HG03135 (cell line): ENCODE results near the gene RFTN2.
"Not testable (repeated sequence)": the region's sequence is repeated elsewhere in the genome, so short reads cannot be mapped to it uniquely, and the experiment has no call there.

Source experiments
- ATAC-seq: cut with Tn5 transposase; IDR thresholded peaks from one replicate; pipeline ENCODE4 v1.9.1; 2021; ENCODE audit warnings: mild to moderate bottlenecking, moderate library complexity; ENCODE audit not compliant: unreplicated experiment

The RFTN2 gene

DNA sequence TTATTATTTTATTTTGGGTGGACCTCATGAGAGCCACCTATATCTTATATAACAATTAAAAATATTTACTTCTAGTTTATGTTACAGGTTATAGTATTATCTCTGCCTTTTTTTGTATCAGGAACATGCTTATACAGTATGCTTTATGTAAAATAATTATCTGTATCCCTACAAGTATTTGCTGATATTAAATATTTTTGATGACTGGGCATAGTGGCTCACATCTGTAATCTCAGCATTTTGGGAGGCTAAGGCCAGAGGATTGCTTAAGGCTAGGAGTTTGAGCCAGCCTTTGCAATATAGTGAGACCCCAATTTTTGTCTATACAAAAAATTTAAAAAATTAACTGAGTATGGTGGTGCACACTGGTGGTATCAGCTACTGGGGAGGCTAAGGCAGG, 119.9 kb downstream of the RFTN2 start:
- ATAC-seq: no peak

DNA sequence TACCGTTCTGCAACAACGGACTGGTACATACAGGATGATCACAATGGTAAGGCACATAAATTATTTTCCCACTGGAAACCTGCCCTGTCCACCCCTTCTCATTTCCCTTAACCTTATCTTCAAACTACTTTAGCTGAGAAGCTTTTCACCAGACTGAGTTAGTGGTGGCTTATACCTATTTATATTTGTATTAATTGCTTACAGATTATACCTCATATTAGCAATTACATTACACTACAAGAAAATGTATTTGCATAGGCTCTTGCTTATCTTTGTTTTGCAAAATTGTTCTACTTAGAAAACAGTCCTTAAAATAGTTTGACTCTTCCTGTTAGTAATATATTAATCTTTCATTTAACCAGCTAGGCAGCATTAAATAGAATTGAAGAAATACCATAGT, 124.1 kb downstream of the RFTN2 start:
- ATAC-seq: not testable (repeated sequence)

GRCh38 chr2:197548582-197548981, 126.8 kb downstream of the RFTN2 start:
- ATAC-seq: no peak

- no peak for ATAC-seq
Observed at GRCh38 chr2:197547163-197547900, 128.1 kb downstream of the RFTN2 start.

GRCh38 chr2:197543206-197543605, 132.2 kb downstream of the RFTN2 start:
- ATAC-seq: no peak

DNA sequence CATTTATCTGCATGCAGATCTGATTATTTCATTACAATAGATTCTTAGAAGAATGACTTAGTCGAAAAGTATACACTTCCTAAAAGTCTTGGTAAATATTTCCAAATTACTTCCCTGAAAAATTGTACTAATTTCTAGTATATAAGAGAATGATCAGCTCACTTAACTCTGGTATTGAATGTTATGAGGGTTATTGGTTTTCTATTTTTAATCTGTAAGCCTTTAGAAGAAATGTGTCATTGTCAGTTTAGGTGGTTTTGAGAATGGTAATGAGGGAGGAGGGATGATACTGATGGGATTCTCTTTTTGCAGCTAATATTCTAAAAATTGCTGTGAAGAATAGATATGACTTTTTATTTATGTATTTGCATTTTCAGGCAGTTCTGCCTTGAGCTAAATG, 135.7 kb downstream of the RFTN2 start:
- no peak for ATAC-seq

DNA sequence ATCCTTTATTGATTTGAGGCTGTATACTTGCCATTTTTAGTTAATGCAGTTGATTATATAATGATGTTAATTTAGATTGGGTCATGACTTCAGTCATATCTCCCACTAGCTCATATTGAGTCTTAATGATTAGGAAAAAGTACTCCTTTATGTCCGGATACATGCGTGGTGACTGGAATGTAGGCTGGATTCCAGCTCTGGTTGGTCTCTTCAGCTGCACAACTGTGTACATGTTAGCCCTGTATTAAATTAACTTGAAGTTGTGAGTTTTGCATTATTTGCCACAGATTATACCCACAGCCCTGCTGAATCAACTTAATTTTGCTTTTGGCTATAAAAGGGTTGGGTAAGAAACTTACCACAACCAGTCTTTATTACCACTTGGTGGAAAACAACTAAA, 137.0 kb downstream of the RFTN2 start:
- ATAC-seq: no peak
